H9 (cell line): Measurements from ENCODE around the gene PHOSPHO2. TPM values are rescaled to one million over a fixed set of nuclear protein-coding genes. Genes with fewer than 3 reads are reported as not detected.

Experiments used
- DNase-seq: peaks from one replicate; pipeline ENCODE4 v3.0.0-alpha.2; 2017
- H2AFZ ChIP-seq: one replicate; pipeline ENCODE4 v1.6.1; 2013; ENCODE audit warnings: mild to moderate bottlenecking, low read length, control low read depth, moderate library complexity
- H2AK5ac ChIP-seq: 2 replicates; pipeline ENCODE4 v1.6.1; 2013; ENCODE audit warnings: low read length, control low read depth, mixed read lengths; ENCODE audit not compliant: insufficient read length
- H2BK120ac ChIP-seq: one replicate; pipeline ENCODE4 v1.6.1; 2013; ENCODE audit warnings: low read depth, mild to moderate bottlenecking, low read length, control low read depth, inconsistent platforms; ENCODE audit not compliant: poor library complexity, severe bottlenecking
- H2BK12ac ChIP-seq: 2 replicates; pipeline ENCODE4 v1.6.1; 2013; ENCODE audit warnings: low read length, control low read depth, mixed read lengths, low read depth; ENCODE audit not compliant: insufficient read length
- H2BK15ac ChIP-seq: 2 replicates; pipeline ENCODE4 v1.6.1; 2013; ENCODE audit warnings: low read depth, low read length, control low read depth
- H2BK20ac ChIP-seq: one replicate; pipeline ENCODE4 v1.6.1; 2013; ENCODE audit warnings: low read depth, mild to moderate bottlenecking, low read length, control low read depth, inconsistent platforms; ENCODE audit not compliant: poor library complexity, severe bottlenecking
- H2BK5ac ChIP-seq: 2 replicates; pipeline ENCODE4 v1.6.1; 2013; ENCODE audit warnings: low read length, control low read depth, mixed read lengths; ENCODE audit not compliant: insufficient read length
- H3K14ac ChIP-seq: 2 replicates; pipeline ENCODE4 v1.6.1; 2013; ENCODE audit warnings: low read length, control low read depth; ENCODE audit not compliant: insufficient read depth
- H3K18ac ChIP-seq: 2 replicates; pipeline ENCODE4 v1.6.1; 2013; ENCODE audit warnings: low read depth, mild to moderate bottlenecking, mixed read lengths, low read length, control low read depth; ENCODE audit not compliant: insufficient read length
- H3K23ac ChIP-seq: 2 replicates; pipeline ENCODE4 v1.6.1; 2013; ENCODE audit warnings: low read length, control low read depth, mixed read lengths, low read depth; ENCODE audit not compliant: insufficient read length
- H3K23me2 ChIP-seq: 2 replicates; pipeline ENCODE4 v1.6.1; 2013; ENCODE audit warnings: low read depth, mild to moderate bottlenecking, mixed read lengths, low read length, control low read depth; ENCODE audit not compliant: insufficient read length, poor library complexity, severe bottlenecking
- H3K27ac ChIP-seq: 2 replicates; pipeline ENCODE4 v1.5.1; 2013; ENCODE audit warnings: low read length, control low read depth, mixed read lengths, low read depth; ENCODE audit not compliant: insufficient read length
- H3K27me3 ChIP-seq: 2 replicates; pipeline ENCODE4 v1.6.1; 2013; ENCODE audit warnings: low read length, control low read depth, inconsistent platforms; ENCODE audit not compliant: insufficient read depth
- H3K4ac ChIP-seq: 2 replicates; pipeline ENCODE4 v1.6.1; 2013; ENCODE audit warnings: low read depth, mild to moderate bottlenecking, control low read depth, inconsistent platforms, low read length, moderate library complexity
- H3K4me1 ChIP-seq: 2 replicates; pipeline ENCODE4 v1.6.1; 2013; ENCODE audit warnings: low read length, control low read depth, inconsistent platforms; ENCODE audit not compliant: insufficient read depth
- H3K4me2 ChIP-seq: 2 replicates; pipeline ENCODE4 v1.6.1; 2013; ENCODE audit warnings: low read length, control low read depth, mixed read lengths; ENCODE audit not compliant: insufficient read length, insufficient read depth
- H3K56ac ChIP-seq: 2 replicates; pipeline ENCODE4 v1.6.1; 2013; ENCODE audit warnings: low read depth, mild to moderate bottlenecking, mixed read lengths, low read length, control low read depth; ENCODE audit not compliant: insufficient read length
- H3K79me1 ChIP-seq: 2 replicates; pipeline ENCODE4 v1.6.1; 2013; ENCODE audit warnings: low read depth, mild to moderate bottlenecking, moderate library complexity, low read length, control low read depth, inconsistent platforms; ENCODE audit not compliant: insufficient read depth, poor library complexity, severe bottlenecking
- H3K79me2 ChIP-seq: 2 replicates; pipeline ENCODE4 v1.6.1; 2013; ENCODE audit warnings: low read length, control low read depth, inconsistent platforms; ENCODE audit not compliant: insufficient read depth
- H3K9ac ChIP-seq: 2 replicates; pipeline ENCODE4 v1.6.1; 2013; ENCODE audit warnings: low read length, control low read depth, mixed read lengths; ENCODE audit not compliant: insufficient read length; ENCODE audit errors: extremely low read depth
- H3K9me3 ChIP-seq: one replicate; pipeline ENCODE4 v1.6.1; 2013; ENCODE audit warnings: low read depth, low read length, inconsistent platforms; ENCODE audit not compliant: control insufficient read depth
- H3T11ph ChIP-seq: one replicate; pipeline ENCODE4 v1.6.1; 2013; ENCODE audit warnings: mild to moderate bottlenecking, low read length, control low read depth, inconsistent platforms
- H4K20me1 ChIP-seq: one replicate; pipeline ENCODE4 v1.6.1; 2013; ENCODE audit not compliant: control insufficient read depth, insufficient read length, insufficient read depth
- H4K5ac ChIP-seq: 2 replicates; pipeline ENCODE4 v1.6.1; 2013; ENCODE audit warnings: low read depth, mild to moderate bottlenecking, mixed read lengths, low read length, control low read depth; ENCODE audit not compliant: insufficient read length
- H4K8ac ChIP-seq: replicated peaks from 2 replicates; pipeline ENCODE4 v1.6.1; 2013; ENCODE audit warnings: low read length, control low read depth, mixed read lengths, low read depth; ENCODE audit not compliant: insufficient read length
- H4K91ac ChIP-seq: 2 replicates; pipeline ENCODE4 v1.6.1; 2013; ENCODE audit warnings: low read depth, mild to moderate bottlenecking, moderate library complexity, mixed read lengths, low read length, control low read depth; ENCODE audit not compliant: insufficient read length
- H3K27ac Mint-ChIP-seq, 3 experiments: 2 replicates in 2 of 3; 3 replicates in 1 of 3; pipeline ENCODE4 v1.8.0; 2020 to 2021; ENCODE audit warnings: mixed read lengths in 3 of 3, mild to moderate bottlenecking in 1 of 3, moderate library complexity in 1 of 3
- H3K27me3 Mint-ChIP-seq: 2 replicates; pipeline ENCODE4 v1.8.0; 2021; ENCODE audit warnings: low read depth, mild to moderate bottlenecking, moderate library complexity, mixed read lengths
- H3K36me3 Mint-ChIP-seq, 3 experiments: 2 replicates in 2 of 3; 3 replicates in 1 of 3; pipeline ENCODE4 v1.8.0; 2020 to 2021; ENCODE audit warnings: low read depth in 3 of 3, mixed read lengths in 3 of 3; ENCODE audit not compliant: insufficient read depth in 1 of 3
- H3K4me1 Mint-ChIP-seq, 2 experiments: 2 replicates each; pipeline ENCODE4 v1.8.0; 2020; ENCODE audit warnings: mixed read lengths in 2 of 2
- H3K4me3 Mint-ChIP-seq, 2 experiments: 2 replicates in 1 of 2; 3 replicates in 1 of 2; pipeline ENCODE4 v1.8.0; 2020 to 2021; ENCODE audit warnings: mild to moderate bottlenecking in 2 of 2, mixed read lengths in 2 of 2, moderate library complexity in 1 of 2
- H3K9me3 Mint-ChIP-seq, 2 experiments: 2 replicates in 1 of 2; 3 replicates in 1 of 2; pipeline ENCODE4 v1.8.0; 2020; ENCODE audit warnings: mild to moderate bottlenecking in 2 of 2, mixed read lengths in 2 of 2, moderate library complexity in 1 of 2
- WGBS: extraction: QIAGEN DNeasy Blood & Tissue Kit; methylation state at CpG from one replicate; pipeline ENCODE4 v1.1.7; 2013; ENCODE audit warnings: missing lambda C conversion rate, low lambda C conversion rate, mixed read lengths; ENCODE audit not compliant: insufficient read length; ENCODE audit errors: extremely low coverage; 5-methylcytosine and 5-hydroxymethylcytosine counted together
- total RNA-seq: library from RNA; stranded (reverse); gene quantifications from 2 replicates; pipeline ENCODE4 v1.2.1, GENCODE V29; 2021
- TF ChIP-seq, protein P1 (sequence below): fragments of 200-600 bp; sonication (generic); conservative IDR thresholded peaks from 3 replicates; pipeline ENCODE4 v1.8.0; 2021; ENCODE audit warnings: antibody characterized with exemption, mild to moderate bottlenecking

The PHOSPHO2 gene
- total RNA-seq, 1 experiment from 2014 or later, result 7.2 TPM

DNA sequence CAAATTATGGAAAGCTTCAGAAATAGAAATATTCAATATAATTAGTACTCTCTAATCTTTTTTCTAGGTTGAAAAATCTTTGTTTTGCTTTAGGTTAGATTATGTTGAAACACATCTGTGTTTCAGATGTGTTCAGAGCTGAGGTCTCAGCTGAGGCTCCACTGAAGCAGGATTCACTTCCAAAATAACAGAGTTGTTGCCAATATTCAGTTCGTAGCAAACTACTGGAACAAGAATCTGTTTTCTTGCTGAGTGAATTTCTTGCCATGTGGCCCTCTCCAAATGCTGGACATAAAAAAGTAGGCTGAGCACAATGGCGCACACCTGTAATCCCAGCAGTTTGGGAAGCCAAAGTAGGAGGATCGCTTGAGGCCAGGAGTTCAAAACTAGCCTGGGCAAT, 8.7 kb downstream of the PHOSPHO2 start:
- TF ChIP-seq, protein P1, sequence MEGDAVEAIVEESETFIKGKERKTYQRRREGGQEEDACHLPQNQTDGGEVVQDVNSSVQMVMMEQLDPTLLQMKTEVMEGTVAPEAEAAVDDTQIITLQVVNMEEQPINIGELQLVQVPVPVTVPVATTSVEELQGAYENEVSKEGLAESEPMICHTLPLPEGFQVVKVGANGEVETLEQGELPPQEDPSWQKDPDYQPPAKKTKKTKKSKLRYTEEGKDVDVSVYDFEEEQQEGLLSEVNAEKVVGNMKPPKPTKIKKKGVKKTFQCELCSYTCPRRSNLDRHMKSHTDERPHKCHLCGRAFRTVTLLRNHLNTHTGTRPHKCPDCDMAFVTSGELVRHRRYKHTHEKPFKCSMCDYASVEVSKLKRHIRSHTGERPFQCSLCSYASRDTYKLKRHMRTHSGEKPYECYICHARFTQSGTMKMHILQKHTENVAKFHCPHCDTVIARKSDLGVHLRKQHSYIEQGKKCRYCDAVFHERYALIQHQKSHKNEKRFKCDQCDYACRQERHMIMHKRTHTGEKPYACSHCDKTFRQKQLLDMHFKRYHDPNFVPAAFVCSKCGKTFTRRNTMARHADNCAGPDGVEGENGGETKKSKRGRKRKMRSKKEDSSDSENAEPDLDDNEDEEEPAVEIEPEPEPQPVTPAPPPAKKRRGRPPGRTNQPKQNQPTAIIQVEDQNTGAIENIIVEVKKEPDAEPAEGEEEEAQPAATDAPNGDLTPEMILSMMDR, result no peak
- Histone ChIP-seq H4K8ac (no peak overlapping the region), H2BK15ac (no peak overlapping the region), H3K18ac (no peak overlapping the region), H2BK12ac (no peak overlapping the region), H3K23me2 (no peaks in the 10 kb centered on the region), H4K5ac (no peak overlapping the region), H3K23ac (no peak overlapping the region), H3K9ac (no peak overlapping the region), H2BK120ac (no peak overlapping the region), H3K14ac (no peak overlapping the region), H3K4me1 (no peaks in the 10 kb centered on the region), H3K79me2 (no peaks in the 10 kb centered on the region), H4K20me1 (no peaks in the 10 kb centered on the region), H2AFZ (no peak overlapping the region), H3K4ac (no peak overlapping the region), H3K9me3 (no peaks in the 10 kb centered on the region), H3T11ph (no peak overlapping the region), H3K4me2 (no peak overlapping the region), H3K56ac (no peak overlapping the region), H3K27ac (no peak overlapping the region), H2BK5ac (no peak overlapping the region), H3K27me3 (no peaks in the 10 kb centered on the region), H2BK20ac (no peak overlapping the region), H4K91ac (no peak overlapping the region), H2AK5ac (no peak overlapping the region), H3K79me1 (no peaks in the 10 kb centered on the region)
- no peak for DNase-seq
- no peaks in the 10 kb centered on the region for H3K27me3 Mint-ChIP-seq
- no peaks in the 10 kb centered on the region for H3K9me3 Mint-ChIP-seq
- H3K36me3 Mint-ChIP-seq, result peaks cover 0 to 16% (median 6%) of the 10 kb centered on the region in 3 experiments; a peak in 5 of 7 replicates
- H3K4me3 Mint-ChIP-seq, result no peak overlapping the region
- no peak overlapping the region for H3K27ac Mint-ChIP-seq
- H3K4me1 Mint-ChIP-seq, result no peaks in the 10 kb centered on the region
- no CpG with 5 or more reads among the region's 3 CpGs for WGBS
